GM12892 (cell line): ENCODE data around the gene CDKAL1. TPM values are rescaled to one million over a fixed set of nuclear protein-coding genes. Genes with fewer than 3 reads are reported as not detected.
A peak's percentile ranks its signal among the peaks of the same experiment; 100 is the strongest.
"Not testable (repeated sequence)": the region's sequence is repeated elsewhere in the genome, so short reads cannot be mapped to it uniquely, and the experiment has no call there.

Experiments used
- DNase-seq: peaks from one replicate; pipeline ENCODE4 v3.0.0; 2011; ENCODE audit not compliant: insufficient read length
- FAIRE-seq: peaks from 2 replicates; lab custom pipeline; 2011; peaks lifted over from hg19 to GRCh38; lab: Jason Lieb, UNC
- POLR2A ChIP-seq: IDR thresholded peaks from 2 replicates; pipeline ENCODE4 v1.6.1; 2011; ENCODE audit warnings: low read depth, low read length, control low read depth
- POLR2AphosphoS5 ChIP-seq: IDR thresholded peaks from 2 replicates; pipeline ENCODE4 v1.6.1; 2011; ENCODE audit warnings: low read depth, low read length, control low read depth
- TAF1 ChIP-seq: IDR thresholded peaks from 2 replicates; pipeline ENCODE4 v1.6.1; 2011; ENCODE audit warnings: low read depth, mild to moderate bottlenecking, control low read depth, low read length, borderline replicate concordance
- polyA plus RNA-seq: library from polyadenylated mRNA; unstranded; fragments of >200 nt; gene quantifications from one replicate; pipeline ENCODE4 v1.2.1, GENCODE V29; 2012; ENCODE audit warnings: missing spikeins, inconsistent platforms; ENCODE audit not compliant: missing spikeins

CDKAL1 gene
- 14.1 TPM for polyA plus RNA-seq

DNA sequence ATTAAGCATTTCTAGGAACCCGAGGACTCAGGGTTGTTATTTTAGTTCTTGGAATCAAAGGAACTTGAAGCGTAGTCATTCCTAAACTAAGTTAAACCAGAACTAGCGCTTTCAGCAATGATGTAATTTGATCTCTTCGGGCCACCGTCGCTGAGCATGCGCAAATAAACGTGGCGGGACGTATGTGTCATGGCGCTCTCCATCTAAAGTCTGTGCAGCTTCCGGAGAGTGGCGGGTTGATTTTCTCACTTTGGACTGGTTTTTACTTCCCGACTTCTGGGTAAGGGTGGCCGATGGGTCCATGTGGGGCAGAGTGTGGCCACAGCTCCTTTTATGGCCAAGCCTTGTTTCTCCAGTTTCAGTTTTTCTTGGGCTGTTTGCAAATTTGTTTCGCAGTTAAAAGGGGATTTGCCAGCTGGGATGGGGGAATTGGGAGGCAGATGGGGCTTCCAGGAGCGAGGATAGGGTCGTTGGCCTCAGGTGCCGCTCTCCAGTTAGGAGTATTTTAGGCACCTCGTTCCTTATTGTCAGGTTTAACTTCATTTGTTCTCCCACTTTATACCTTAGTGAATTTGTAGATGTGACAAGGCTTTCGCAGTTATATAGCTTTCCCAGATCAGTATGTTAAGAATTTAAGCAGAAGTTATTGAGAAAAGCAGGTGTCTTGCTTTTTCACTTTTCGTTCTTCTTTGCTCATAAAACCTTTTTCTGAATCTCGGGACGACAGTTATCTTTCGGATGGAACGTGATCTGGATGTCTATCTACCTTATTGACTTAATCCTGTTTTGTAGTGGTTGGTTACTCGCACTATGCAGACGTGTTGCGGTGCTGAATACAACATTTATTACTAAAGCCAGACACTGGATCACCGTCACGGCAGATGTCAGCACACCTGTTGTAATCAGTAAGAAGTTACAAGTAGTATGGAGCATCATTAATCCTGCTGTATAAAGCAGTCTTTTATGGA, at the start of gene CDKAL1:
CDKAL1 (plus strand) TSS at position 163 of the 968 bp plus-strand sequence. CDS start 11,894 bp downstream, outside the sequence.
- FAIRE-seq = peak; percentile 89
- peak; percentile 31 for DNase-seq
- peak; percentile 81; the same call in 1 of the 2 replicates for TF ChIP-seq POLR2AphosphoS5
- peak; percentile 84 for TF ChIP-seq POLR2A
- peak; percentile 92 for TF ChIP-seq TAF1

- no peak for FAIRE-seq
- TF ChIP-seq POLR2A = no peak
- TF ChIP-seq POLR2AphosphoS5 = no peak
- no peak for TF ChIP-seq TAF1
- no peak for DNase-seq
Measured at GRCh38 chr6:20486641-20487040, 47.6 kb upstream of the CDKAL1 start.

DNA sequence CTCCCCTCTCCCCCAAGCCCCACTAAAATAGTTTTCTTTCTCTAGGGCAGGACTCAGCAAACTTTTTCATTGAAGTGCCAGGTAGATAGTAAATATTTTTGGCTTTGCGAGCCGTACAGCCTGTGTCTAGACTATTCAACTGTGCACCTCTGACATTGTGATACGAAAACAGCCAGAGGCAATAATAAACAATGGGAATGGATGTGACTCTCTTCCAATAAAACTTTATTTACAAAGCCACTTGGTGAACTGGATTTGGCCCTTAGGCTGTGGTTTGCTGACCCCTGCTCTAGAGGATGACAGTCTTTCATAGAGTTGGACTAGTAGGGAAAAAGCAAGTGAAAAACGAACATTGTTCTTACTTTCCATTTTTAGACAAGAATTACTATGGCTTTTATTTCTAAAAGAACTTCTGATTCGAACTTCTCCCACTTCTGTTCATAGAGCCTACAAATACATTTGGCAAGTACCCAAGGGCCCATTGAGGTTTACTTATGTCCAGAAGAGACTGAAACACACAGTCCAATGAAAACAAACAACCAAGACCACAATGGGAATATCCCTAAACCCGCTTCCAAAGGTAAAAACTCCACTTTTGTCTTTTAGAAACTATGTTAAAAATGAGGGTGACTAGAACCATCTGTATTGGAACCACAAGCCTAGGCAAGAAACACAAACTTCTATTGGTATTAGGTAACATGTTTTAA, 46.4 kb upstream of the CDKAL1 start:
- DNase-seq = no peak
- TF ChIP-seq POLR2AphosphoS5 (no peak), POLR2A (no peak), TAF1 (no peak)
- no peak for FAIRE-seq

DNA sequence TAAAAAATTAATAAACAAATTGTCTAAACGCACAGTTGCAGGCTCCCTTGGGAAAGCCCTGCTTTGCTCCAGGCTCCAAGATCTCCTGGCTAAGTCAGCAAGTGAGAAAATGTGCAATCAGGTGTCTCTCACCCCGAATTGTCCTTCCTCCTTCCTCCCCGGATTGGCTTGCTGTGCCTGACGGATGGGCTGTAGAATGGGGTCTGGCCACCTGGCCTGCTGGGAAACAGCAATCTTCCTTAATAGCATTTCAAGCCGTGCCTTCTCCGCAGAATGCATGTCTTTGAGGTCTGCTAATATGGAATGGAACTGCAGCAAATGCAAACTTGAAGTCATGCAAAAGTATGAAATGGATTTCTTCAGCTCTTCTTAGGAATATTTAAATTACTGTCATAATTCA, 43.7 kb upstream of the CDKAL1 start:
- FAIRE-seq (no peak), DNase-seq (no peak)
- TF ChIP-seq TAF1 (no peak), POLR2A (no peak), POLR2AphosphoS5 (no peak)

DNA sequence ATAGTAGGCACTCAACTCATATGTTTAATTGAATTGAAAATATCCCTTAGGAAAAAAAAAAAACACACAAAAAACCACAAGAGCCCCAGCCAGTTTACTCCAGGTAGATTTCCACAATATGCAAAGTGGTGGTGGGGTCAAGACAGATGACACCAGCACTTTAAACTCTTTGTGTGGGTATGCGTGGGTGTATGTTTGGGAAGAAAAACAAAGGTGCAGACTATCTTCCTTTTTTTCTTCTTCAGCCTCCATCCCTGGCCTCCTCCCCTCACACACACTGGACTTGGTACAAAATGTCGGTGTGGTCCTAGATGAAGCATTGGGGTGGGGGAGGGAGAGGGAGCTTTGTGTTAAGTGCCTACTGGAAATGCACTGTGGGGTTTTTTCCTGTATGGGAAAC, 42.2 kb upstream of the CDKAL1 start:
- FAIRE-seq = no peak
- no peak for DNase-seq
- TF ChIP-seq POLR2AphosphoS5 (no peak), POLR2A (no peak), TAF1 (no peak)

DNA sequence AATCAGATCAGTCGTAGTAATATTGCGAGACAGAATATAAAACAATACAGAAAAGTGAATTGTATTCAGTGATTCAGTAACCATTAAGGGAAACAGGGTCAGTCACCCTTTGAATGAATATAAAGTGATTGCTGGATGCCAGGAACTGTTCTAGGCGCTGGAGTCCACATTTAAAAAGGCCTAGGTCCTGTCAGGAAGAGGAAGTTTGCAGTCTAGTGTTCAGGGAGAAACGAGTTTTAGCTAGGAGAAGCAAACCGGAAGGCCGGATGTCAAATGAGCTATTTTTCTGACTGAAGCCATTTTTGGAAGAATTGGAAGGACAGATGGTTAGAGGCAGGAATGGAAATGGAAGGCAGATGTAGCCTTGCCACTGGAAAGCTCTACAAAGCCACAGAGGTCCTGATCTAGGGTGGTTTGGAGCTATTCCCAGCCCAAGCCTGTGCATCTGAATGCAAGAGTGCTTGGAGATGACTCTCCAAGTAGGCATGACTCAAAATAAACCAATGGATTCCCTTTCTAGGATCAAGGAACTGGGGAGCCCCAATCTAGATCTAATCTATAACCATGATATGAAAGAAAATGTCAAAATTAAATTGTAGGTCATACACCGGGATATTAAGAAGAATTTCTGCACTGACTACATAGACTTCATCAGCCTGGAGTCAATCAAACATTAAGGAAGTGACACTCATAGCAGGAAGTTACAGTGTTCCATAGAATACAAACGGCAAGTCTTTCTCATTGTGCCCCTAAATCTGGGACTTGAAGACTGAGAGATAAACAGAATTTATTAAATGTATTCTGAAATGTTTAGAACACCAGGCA, 36.8 kb upstream of the CDKAL1 start:
- FAIRE-seq (no peak), DNase-seq (no peak)
- no peak for TF ChIP-seq TAF1
- no peak for TF ChIP-seq POLR2A
- TF ChIP-seq POLR2AphosphoS5 = no peak

DNA sequence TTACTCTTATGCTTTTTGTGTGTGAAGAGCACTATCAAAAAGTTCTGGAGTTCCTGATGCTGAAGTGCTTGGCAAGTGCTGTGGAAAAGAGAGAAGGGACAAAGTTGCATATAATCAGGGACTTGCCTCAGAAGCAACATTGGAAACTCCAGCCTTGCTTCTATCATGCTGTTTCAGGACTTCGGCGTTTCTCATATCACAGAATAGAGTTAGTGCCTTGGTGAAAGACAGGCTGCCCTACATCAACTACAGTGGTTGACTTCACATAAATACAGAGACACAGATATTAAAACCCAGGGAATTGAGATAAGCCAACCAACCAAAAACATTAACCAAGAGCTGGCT, 36.2 kb upstream of the CDKAL1 start:
- DNase-seq (no peak), FAIRE-seq (no peak)
- TF ChIP-seq POLR2AphosphoS5 (no peak), POLR2A (no peak), TAF1 (no peak)

DNA sequence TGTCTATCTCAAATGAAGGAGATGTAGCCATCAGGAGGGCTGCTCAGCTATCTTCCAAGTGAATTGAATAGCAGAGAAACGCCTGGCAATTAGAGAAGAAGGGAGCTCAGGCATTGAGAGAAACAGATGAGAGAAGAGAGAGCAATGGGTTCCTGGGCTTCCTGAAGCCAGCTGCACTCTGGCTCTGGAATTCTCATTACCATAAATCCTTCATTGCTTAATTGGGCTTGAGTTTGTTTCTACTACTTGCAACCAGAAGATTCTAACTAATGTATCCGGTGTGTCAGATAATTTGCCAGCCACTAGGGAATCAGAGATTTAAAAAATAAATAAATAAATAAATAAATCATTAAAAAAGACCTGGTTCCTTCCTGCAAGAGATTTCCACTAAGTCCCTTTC, 25.0 kb upstream of the CDKAL1 start:
- TF ChIP-seq POLR2A (no peak), TAF1 (no peak), POLR2AphosphoS5 (no peak)
- FAIRE-seq = no peak
- DNase-seq = no peak

- no peak for FAIRE-seq
- no peak for TF ChIP-seq POLR2AphosphoS5
- TF ChIP-seq TAF1 = no peak
- no peak for TF ChIP-seq POLR2A
Measured at GRCh38 chr6:20511852-20512251, 22.4 kb upstream of the CDKAL1 start.

DNA sequence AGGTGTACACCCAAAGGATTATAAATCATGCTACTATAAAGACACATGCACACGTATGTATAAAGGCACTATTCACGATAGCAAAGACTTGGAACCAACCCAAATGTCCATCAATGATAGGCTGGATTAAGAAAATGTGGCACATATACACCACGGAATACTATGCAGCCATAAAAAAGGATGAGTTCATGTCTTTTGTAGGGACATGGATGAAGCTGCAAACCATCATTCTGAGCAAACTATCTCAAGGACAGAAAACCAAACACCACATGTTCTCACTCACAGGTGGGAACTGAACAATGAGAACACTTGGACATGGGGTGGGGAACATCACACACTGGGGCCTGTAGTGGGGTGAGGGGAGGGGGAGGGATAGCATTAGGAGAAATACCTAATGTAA, 9.0 kb upstream of the CDKAL1 start:
- FAIRE-seq, DNase-seq: not testable (repeated sequence)

More at GRCh38 chr6:20511852-20512251, 22.4 kb upstream of the CDKAL1 start:
- no peak for DNase-seq

DNA sequence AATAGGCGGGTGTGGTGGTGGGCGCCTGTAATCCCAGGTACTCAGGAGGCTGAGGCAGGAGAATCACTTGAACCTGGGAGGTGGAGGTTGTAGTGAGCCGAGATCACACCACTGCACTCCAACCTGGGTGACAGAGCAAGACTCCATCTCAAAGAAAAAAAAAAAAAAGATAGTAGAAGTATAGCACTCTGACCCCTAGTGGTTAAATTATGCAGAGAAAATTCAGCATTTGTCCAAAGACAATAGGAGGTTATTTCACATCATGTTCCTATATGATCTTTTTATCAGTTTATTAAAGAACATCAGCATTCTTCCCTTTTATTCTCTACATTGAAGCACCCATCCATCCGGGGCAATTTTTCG, 5.2 kb upstream of the CDKAL1 start:
- DNase-seq, FAIRE-seq: not testable (repeated sequence)
